ENCODE results near the gene EPC2. TPM values are rescaled to one million over a fixed set of nuclear protein-coding genes. Genes with fewer than 3 reads are reported as not detected.

Gene EPC2
- total and polyA plus RNA-seq, 2 experiments from 2014 or later: 6.3 to 27.0 TPM

- H3K9me2 ChIP-seq (ENCODE audit: insufficient read depth): no peaks in the 10 kb centered on the region
- TF ChIP-seq ZNF331 (CRISPR knock-in tag; IDR thresholded peaks at IDR 0.05; ENCODE audit: low read depth) (no peak), CREB1 (CRISPR knock-in tag; IDR thresholded peaks at IDR 0.05; ENCODE audit: low read depth) (no peak), STAT1 (IDR thresholded peaks at IDR 0.05; ENCODE audit: unreplicated experiment) (no peak), EZH2 (IDR thresholded peaks at IDR 0.05; ENCODE audit: low read depth, unreplicated experiment) (no peak), ZNF462 (CRISPR knock-in tag; IDR thresholded peaks at IDR 0.05) (no peak), EZH2phosphoT487 (IDR thresholded peaks at IDR 0.05; ENCODE audit: unreplicated experiment) (no peak), ZNF114 (CRISPR knock-in tag; IDR thresholded peaks at IDR 0.05) (no peak), NANOG (IDR thresholded peaks at IDR 0.05; ENCODE audit: borderline replicate concordance) (no peak), POLR2AphosphoS5 (IDR thresholded peaks at IDR 0.05; ENCODE audit: low read depth) (no peak), REST (IDR thresholded peaks at IDR 0.05; ENCODE audit: unreplicated experiment) (no peak), CTCF (conservative IDR thresholded peaks at IDR 0.05; ENCODE audit: low read depth in 2 of 2) (no peak), JUNB (IDR thresholded peaks at IDR 0.05; ENCODE audit: unreplicated experiment) (no peak), ETS1 (IDR thresholded peaks at IDR 0.05) (no peak)
- peak overlapping the region; percentile 82 for H3K4me2 ChIP-seq
- H3K36me3 Mint-ChIP-seq (ENCODE audit: low read depth): no peaks in the 10 kb centered on the region
- no peaks in the 10 kb centered on the region for H3K36me3 ChIP-seq (ENCODE audit: insufficient read depth)
- no peak overlapping the region for H3K27ac Mint-ChIP-seq
- no peak for DNase-seq (ENCODE audit: low spot score)
- H3K79me2 ChIP-seq (replicated peaks; ENCODE audit: insufficient read depth): peaks cover 59% of the 10 kb centered on the region
- H3K27me3 ChIP-seq (ENCODE audit: insufficient read depth): peaks cover 3% of the 10 kb centered on the region; the same call in 1 of the 2 replicates
- peaks cover 52% of the 10 kb centered on the region for H4K20me1 ChIP-seq (replicated peaks; ENCODE audit: insufficient read depth)
- H3K4me1 ChIP-seq (ENCODE audit: insufficient read depth): peaks cover 23% of the 10 kb centered on the region
- peaks cover 6% of the 10 kb centered on the region for H3K27me3 Mint-ChIP-seq (ENCODE audit: insufficient read depth, low read depth, poor library complexity)
- no peak for ATAC-seq
- H3K4me3 Mint-ChIP-seq: peak overlapping the region; percentile 92
- H3K4me1 Mint-ChIP-seq: peaks cover 29% of the 10 kb centered on the region
- H3K4me3 ChIP-seq: peak overlapping the region; percentile 94
- 0 out of 2 replicates have a peak, but pooled peaks cover 3% of the 10 kb centered on the region for H3F3A ChIP-seq (replicated peaks; ENCODE audit: low read depth)
- no peak overlapping the region for H3K27ac ChIP-seq (ENCODE audit: low read depth)
- no peaks in the 10 kb centered on the region; the same call in 2 of the 3 replicates for H3K9me3 Mint-ChIP-seq
- no peak overlapping the region for H2AFZ ChIP-seq
Observed at GRCh38 chr2:148646231-148646559, 1.6 kb downstream of the EPC2 start.

All from GM23338 (cell line).